K562 (cell line): ENCODE measurements around the gene ACOD1.

Experiments
- NBN ChIP-seq: fragments of 450-650 bp; IDR thresholded peaks from 2 replicates; pipeline ENCODE4 v1.6.1; 2016; ENCODE audit warnings: low read depth, mild to moderate bottlenecking
- NCOA1 ChIP-seq: fragments of 450-650 bp; IDR thresholded peaks from 2 replicates; pipeline ENCODE4 v1.6.1; 2016; ENCODE audit warnings: low read depth
- NR3C1 ChIP-seq: sonication (generic); formaldehyde crosslinking; IDR thresholded peaks from 2 replicates; pipeline ENCODE4 v1.8.1; 2022; ENCODE audit warnings: missing genetic modification reagents
- ZNF12 ChIP-seq: sonication (generic); formaldehyde crosslinking; IDR thresholded peaks from 2 replicates; pipeline ENCODE4 v1.4.0; 2020; ENCODE audit warnings: mild to moderate bottlenecking, missing genetic modification reagents
- TF ChIP-seq, protein P1 (sequence below): fragments of 150-350 bp; conservative IDR thresholded peaks from 2 replicates; pipeline ENCODE4 v1.6.1; 2014; ENCODE audit warnings: low read length
- TF ChIP-seq, protein P2 (sequence below): fragments of 450-650 bp; IDR thresholded peaks from one replicate; pipeline ENCODE4 v1.6.1; 2018; ENCODE audit warnings: mild to moderate bottlenecking, moderate library complexity; ENCODE audit not compliant: partially characterized antibody
- TF ChIP-seq, protein P3 (sequence below): fragments of 250-450 bp; sonication (Bioruptor Pico); IDR thresholded peaks from 2 replicates; pipeline ENCODE4 v1.5.0; 2021; ENCODE audit warnings: mild to moderate bottlenecking, borderline replicate concordance

DNA sequence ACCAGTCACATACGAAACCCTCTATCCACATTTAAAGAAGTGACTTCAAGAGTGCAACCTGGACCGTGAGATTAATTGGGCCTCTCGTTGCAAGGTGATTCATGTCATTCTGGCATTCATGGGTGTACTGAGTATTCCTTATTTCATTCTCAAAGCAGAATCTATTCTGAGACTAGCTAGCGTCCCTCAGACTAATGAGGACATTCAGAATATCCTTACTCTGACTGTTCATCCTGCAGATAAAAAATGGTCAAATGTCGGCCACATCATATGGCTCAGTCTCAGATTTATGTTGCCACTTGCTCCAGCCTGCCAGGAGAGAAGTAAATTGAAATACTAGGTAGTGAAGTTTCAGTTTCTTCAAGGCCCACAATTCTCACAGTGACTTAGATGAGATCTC, 7.3 kb downstream of the ACOD1 start:
- TF ChIP-seq NCOA1: no peak
- no peak for TF ChIP-seq NBN
- TF ChIP-seq, protein P1, sequence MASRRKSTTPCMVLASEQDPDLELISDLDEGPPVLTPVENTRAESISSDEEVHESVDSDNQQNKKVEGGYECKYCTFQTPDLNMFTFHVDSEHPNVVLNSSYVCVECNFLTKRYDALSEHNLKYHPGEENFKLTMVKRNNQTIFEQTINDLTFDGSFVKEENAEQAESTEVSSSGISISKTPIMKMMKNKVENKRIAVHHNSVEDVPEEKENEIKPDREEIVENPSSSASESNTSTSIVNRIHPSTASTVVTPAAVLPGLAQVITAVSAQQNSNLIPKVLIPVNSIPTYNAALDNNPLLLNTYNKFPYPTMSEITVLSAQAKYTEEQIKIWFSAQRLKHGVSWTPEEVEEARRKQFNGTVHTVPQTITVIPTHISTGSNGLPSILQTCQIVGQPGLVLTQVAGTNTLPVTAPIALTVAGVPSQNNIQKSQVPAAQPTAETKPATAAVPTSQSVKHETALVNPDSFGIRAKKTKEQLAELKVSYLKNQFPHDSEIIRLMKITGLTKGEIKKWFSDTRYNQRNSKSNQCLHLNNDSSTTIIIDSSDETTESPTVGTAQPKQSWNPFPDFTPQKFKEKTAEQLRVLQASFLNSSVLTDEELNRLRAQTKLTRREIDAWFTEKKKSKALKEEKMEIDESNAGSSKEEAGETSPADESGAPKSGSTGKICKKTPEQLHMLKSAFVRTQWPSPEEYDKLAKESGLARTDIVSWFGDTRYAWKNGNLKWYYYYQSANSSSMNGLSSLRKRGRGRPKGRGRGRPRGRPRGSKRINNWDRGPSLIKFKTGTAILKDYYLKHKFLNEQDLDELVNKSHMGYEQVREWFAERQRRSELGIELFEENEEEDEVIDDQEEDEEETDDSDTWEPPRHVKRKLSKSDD: no peak
- TF ChIP-seq, protein P2, sequence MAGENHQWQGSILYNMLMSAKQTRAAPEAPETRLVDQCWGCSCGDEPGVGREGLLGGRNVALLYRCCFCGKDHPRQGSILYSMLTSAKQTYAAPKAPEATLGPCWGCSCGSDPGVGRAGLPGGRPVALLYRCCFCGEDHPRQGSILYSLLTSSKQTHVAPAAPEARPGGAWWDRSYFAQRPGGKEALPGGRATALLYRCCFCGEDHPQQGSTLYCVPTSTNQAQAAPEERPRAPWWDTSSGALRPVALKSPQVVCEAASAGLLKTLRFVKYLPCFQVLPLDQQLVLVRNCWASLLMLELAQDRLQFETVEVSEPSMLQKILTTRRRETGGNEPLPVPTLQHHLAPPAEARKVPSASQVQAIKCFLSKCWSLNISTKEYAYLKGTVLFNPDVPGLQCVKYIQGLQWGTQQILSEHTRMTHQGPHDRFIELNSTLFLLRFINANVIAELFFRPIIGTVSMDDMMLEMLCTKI: no peak
- TF ChIP-seq NR3C1 (CRISPR knock-in tag): no peak
- TF ChIP-seq, protein P3, sequence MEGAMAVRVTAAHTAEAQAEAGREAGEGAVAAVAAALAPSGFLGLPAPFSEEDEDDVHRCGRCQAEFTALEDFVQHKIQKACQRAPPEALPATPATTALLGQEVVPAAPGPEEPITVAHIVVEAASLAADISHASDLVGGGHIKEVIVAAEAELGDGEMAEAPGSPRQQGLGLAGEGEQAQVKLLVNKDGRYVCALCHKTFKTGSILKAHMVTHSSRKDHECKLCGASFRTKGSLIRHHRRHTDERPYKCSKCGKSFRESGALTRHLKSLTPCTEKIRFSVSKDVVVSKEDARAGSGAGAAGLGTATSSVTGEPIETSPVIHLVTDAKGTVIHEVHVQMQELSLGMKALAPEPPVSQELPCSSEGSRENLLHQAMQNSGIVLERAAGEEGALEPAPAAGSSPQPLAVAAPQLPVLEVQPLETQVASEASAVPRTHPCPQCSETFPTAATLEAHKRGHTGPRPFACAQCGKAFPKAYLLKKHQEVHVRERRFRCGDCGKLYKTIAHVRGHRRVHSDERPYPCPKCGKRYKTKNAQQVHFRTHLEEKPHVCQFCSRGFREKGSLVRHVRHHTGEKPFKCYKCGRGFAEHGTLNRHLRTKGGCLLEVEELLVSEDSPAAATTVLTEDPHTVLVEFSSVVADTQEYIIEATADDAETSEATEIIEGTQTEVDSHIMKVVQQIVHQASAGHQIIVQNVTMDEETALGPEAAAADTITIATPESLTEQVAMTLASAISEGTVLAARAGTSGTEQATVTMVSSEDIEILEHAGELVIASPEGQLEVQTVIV (CRISPR knock-in tag): no peak
- TF ChIP-seq ZNF12 (CRISPR knock-in tag): no peak
